H9 (cell line): ENCODE measurements around the gene MAN1A2. TPM values are rescaled to one million over a fixed set of nuclear protein-coding genes. Genes with fewer than 3 reads are reported as not detected.

Experiments
- DNase-seq: peaks from one replicate; pipeline ENCODE4 v3.0.0-alpha.2; 2017
- H2AFZ ChIP-seq: one replicate; pipeline ENCODE4 v1.6.1; 2013; ENCODE audit warnings: mild to moderate bottlenecking, low read length, control low read depth, moderate library complexity
- H2AK5ac ChIP-seq: 2 replicates; pipeline ENCODE4 v1.6.1; 2013; ENCODE audit warnings: low read length, control low read depth, mixed read lengths; ENCODE audit not compliant: insufficient read length
- H2BK120ac ChIP-seq: one replicate; pipeline ENCODE4 v1.6.1; 2013; ENCODE audit warnings: low read depth, mild to moderate bottlenecking, low read length, control low read depth, inconsistent platforms; ENCODE audit not compliant: poor library complexity, severe bottlenecking
- H2BK12ac ChIP-seq: 2 replicates; pipeline ENCODE4 v1.6.1; 2013; ENCODE audit warnings: low read length, control low read depth, mixed read lengths, low read depth; ENCODE audit not compliant: insufficient read length
- H2BK15ac ChIP-seq: 2 replicates; pipeline ENCODE4 v1.6.1; 2013; ENCODE audit warnings: low read depth, low read length, control low read depth
- H2BK20ac ChIP-seq: one replicate; pipeline ENCODE4 v1.6.1; 2013; ENCODE audit warnings: low read depth, mild to moderate bottlenecking, low read length, control low read depth, inconsistent platforms; ENCODE audit not compliant: poor library complexity, severe bottlenecking
- H2BK5ac ChIP-seq: 2 replicates; pipeline ENCODE4 v1.6.1; 2013; ENCODE audit warnings: low read length, control low read depth, mixed read lengths; ENCODE audit not compliant: insufficient read length
- H3K14ac ChIP-seq: 2 replicates; pipeline ENCODE4 v1.6.1; 2013; ENCODE audit warnings: low read length, control low read depth; ENCODE audit not compliant: insufficient read depth
- H3K18ac ChIP-seq: 2 replicates; pipeline ENCODE4 v1.6.1; 2013; ENCODE audit warnings: low read depth, mild to moderate bottlenecking, mixed read lengths, low read length, control low read depth; ENCODE audit not compliant: insufficient read length
- H3K23ac ChIP-seq: 2 replicates; pipeline ENCODE4 v1.6.1; 2013; ENCODE audit warnings: low read length, control low read depth, mixed read lengths, low read depth; ENCODE audit not compliant: insufficient read length
- H3K23me2 ChIP-seq: 2 replicates; pipeline ENCODE4 v1.6.1; 2013; ENCODE audit warnings: low read depth, mild to moderate bottlenecking, mixed read lengths, low read length, control low read depth; ENCODE audit not compliant: insufficient read length, poor library complexity, severe bottlenecking
- H3K27ac ChIP-seq: 2 replicates; pipeline ENCODE4 v1.5.1; 2013; ENCODE audit warnings: low read length, control low read depth, mixed read lengths, low read depth; ENCODE audit not compliant: insufficient read length
- H3K27me3 ChIP-seq: 2 replicates; pipeline ENCODE4 v1.6.1; 2013; ENCODE audit warnings: low read length, control low read depth, inconsistent platforms; ENCODE audit not compliant: insufficient read depth
- H3K4ac ChIP-seq: 2 replicates; pipeline ENCODE4 v1.6.1; 2013; ENCODE audit warnings: low read depth, mild to moderate bottlenecking, control low read depth, inconsistent platforms, low read length, moderate library complexity
- H3K4me1 ChIP-seq: 2 replicates; pipeline ENCODE4 v1.6.1; 2013; ENCODE audit warnings: low read length, control low read depth, inconsistent platforms; ENCODE audit not compliant: insufficient read depth
- H3K4me2 ChIP-seq: 2 replicates; pipeline ENCODE4 v1.6.1; 2013; ENCODE audit warnings: low read length, control low read depth, mixed read lengths; ENCODE audit not compliant: insufficient read length, insufficient read depth
- H3K56ac ChIP-seq: 2 replicates; pipeline ENCODE4 v1.6.1; 2013; ENCODE audit warnings: low read depth, mild to moderate bottlenecking, mixed read lengths, low read length, control low read depth; ENCODE audit not compliant: insufficient read length
- H3K79me1 ChIP-seq: 2 replicates; pipeline ENCODE4 v1.6.1; 2013; ENCODE audit warnings: low read depth, mild to moderate bottlenecking, moderate library complexity, low read length, control low read depth, inconsistent platforms; ENCODE audit not compliant: insufficient read depth, poor library complexity, severe bottlenecking
- H3K79me2 ChIP-seq: 2 replicates; pipeline ENCODE4 v1.6.1; 2013; ENCODE audit warnings: low read length, control low read depth, inconsistent platforms; ENCODE audit not compliant: insufficient read depth
- H3K9ac ChIP-seq: 2 replicates; pipeline ENCODE4 v1.6.1; 2013; ENCODE audit warnings: low read length, control low read depth, mixed read lengths; ENCODE audit not compliant: insufficient read length; ENCODE audit errors: extremely low read depth
- H3K9me3 ChIP-seq: one replicate; pipeline ENCODE4 v1.6.1; 2013; ENCODE audit warnings: low read depth, low read length, inconsistent platforms; ENCODE audit not compliant: control insufficient read depth
- H3T11ph ChIP-seq: one replicate; pipeline ENCODE4 v1.6.1; 2013; ENCODE audit warnings: mild to moderate bottlenecking, low read length, control low read depth, inconsistent platforms
- H4K20me1 ChIP-seq: one replicate; pipeline ENCODE4 v1.6.1; 2013; ENCODE audit not compliant: control insufficient read depth, insufficient read length, insufficient read depth
- H4K5ac ChIP-seq: 2 replicates; pipeline ENCODE4 v1.6.1; 2013; ENCODE audit warnings: low read depth, mild to moderate bottlenecking, mixed read lengths, low read length, control low read depth; ENCODE audit not compliant: insufficient read length
- H4K8ac ChIP-seq: replicated peaks from 2 replicates; pipeline ENCODE4 v1.6.1; 2013; ENCODE audit warnings: low read length, control low read depth, mixed read lengths, low read depth; ENCODE audit not compliant: insufficient read length
- H4K91ac ChIP-seq: 2 replicates; pipeline ENCODE4 v1.6.1; 2013; ENCODE audit warnings: low read depth, mild to moderate bottlenecking, moderate library complexity, mixed read lengths, low read length, control low read depth; ENCODE audit not compliant: insufficient read length
- H3K27ac Mint-ChIP-seq, 3 experiments: 2 replicates in 2 of 3; 3 replicates in 1 of 3; pipeline ENCODE4 v1.8.0; 2020 to 2021; ENCODE audit warnings: mixed read lengths in 3 of 3, mild to moderate bottlenecking in 1 of 3, moderate library complexity in 1 of 3
- H3K27me3 Mint-ChIP-seq: 2 replicates; pipeline ENCODE4 v1.8.0; 2021; ENCODE audit warnings: low read depth, mild to moderate bottlenecking, moderate library complexity, mixed read lengths
- H3K36me3 Mint-ChIP-seq, 3 experiments: 2 replicates in 2 of 3; 3 replicates in 1 of 3; pipeline ENCODE4 v1.8.0; 2020 to 2021; ENCODE audit warnings: low read depth in 3 of 3, mixed read lengths in 3 of 3; ENCODE audit not compliant: insufficient read depth in 1 of 3
- H3K4me1 Mint-ChIP-seq, 2 experiments: 2 replicates each; pipeline ENCODE4 v1.8.0; 2020; ENCODE audit warnings: mixed read lengths in 2 of 2
- H3K4me3 Mint-ChIP-seq, 2 experiments: 2 replicates in 1 of 2; 3 replicates in 1 of 2; pipeline ENCODE4 v1.8.0; 2020 to 2021; ENCODE audit warnings: mild to moderate bottlenecking in 2 of 2, mixed read lengths in 2 of 2, moderate library complexity in 1 of 2
- H3K9me3 Mint-ChIP-seq, 2 experiments: 2 replicates in 1 of 2; 3 replicates in 1 of 2; pipeline ENCODE4 v1.8.0; 2020; ENCODE audit warnings: mild to moderate bottlenecking in 2 of 2, mixed read lengths in 2 of 2, moderate library complexity in 1 of 2
- WGBS: extraction: QIAGEN DNeasy Blood & Tissue Kit; methylation state at CpG from one replicate; pipeline ENCODE4 v1.1.7; 2013; ENCODE audit warnings: missing lambda C conversion rate, low lambda C conversion rate, mixed read lengths; ENCODE audit not compliant: insufficient read length; ENCODE audit errors: extremely low coverage; 5-methylcytosine and 5-hydroxymethylcytosine counted together
- total RNA-seq: library from RNA; stranded (reverse); gene quantifications from 2 replicates; pipeline ENCODE4 v1.2.1, GENCODE V29; 2021
- TF ChIP-seq, protein P1 (sequence below): fragments of 200-600 bp; sonication (generic); conservative IDR thresholded peaks from 3 replicates; pipeline ENCODE4 v1.8.0; 2021; ENCODE audit warnings: antibody characterized with exemption, mild to moderate bottlenecking

The MAN1A2 gene
- total RNA-seq, 1 experiment from 2014 or later: 24.0 TPM

DNA sequence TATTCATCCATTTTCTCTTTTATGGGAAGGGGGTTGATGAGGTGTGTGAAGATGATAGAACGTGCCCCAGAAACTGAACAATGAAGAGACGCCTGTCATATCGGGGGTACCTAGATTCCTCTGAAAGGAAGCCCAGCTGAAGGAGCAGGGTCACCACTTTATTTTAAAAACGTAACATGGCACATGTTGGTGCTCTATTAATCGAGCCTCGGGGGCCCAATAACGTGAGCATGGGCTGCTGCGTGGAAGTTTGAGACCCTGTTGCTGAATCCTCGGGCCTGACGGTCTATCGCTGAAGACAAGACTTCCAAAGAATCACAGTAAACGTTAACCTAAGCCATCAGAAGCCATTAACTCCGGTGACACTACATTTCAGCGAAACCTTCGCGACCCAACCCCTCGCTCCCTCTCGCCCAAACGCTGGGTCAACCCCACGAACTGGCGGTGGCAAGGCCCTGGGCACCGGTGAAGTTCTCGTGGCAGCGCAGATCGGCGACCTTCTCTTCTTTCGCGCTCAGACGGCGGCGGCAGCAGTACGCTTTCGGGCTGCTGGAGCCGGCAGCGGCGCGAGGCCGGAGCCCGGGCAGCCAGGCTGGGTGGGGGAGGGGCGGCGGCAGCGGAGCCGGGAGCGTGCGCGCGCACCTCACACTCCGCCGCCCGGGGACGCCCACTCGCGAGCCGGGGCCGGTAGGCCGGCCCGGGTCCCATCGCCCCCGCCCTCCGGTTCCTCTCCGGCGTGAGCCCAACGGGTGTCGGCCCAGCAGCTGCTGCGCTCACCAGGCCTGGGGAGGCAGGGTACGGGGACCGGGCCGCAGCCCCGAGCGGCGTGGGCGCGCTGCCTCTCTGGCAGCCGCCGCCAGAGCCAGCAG lies 838 bp upstream of the MAN1A2 start:
- peaks cover 6% of the 10 kb centered on the region; the same call in 1 of the 2 replicates for H3K4me1 ChIP-seq
- H4K91ac ChIP-seq: no peak overlapping the region
- no peak overlapping the region for H2BK20ac ChIP-seq
- peaks cover 45 to 53% of the 10 kb centered on the region in 2 experiments for H3K4me1 Mint-ChIP-seq
- H3K36me3 Mint-ChIP-seq: no peaks in the 10 kb centered on the region; a peak in 1 of 7 replicates
- no peaks in the 10 kb centered on the region; the same call in 1 of the 2 replicates for H3K27me3 ChIP-seq
- H4K5ac ChIP-seq: no peak overlapping the region
- H2BK15ac ChIP-seq: no peak overlapping the region; the same call in 1 of the 2 replicates
- peaks cover 3% of the 10 kb centered on the region; the same call in 1 of the 2 replicates for H3K79me2 ChIP-seq
- peak; percentile 64 for DNase-seq
- TF ChIP-seq, protein P1, sequence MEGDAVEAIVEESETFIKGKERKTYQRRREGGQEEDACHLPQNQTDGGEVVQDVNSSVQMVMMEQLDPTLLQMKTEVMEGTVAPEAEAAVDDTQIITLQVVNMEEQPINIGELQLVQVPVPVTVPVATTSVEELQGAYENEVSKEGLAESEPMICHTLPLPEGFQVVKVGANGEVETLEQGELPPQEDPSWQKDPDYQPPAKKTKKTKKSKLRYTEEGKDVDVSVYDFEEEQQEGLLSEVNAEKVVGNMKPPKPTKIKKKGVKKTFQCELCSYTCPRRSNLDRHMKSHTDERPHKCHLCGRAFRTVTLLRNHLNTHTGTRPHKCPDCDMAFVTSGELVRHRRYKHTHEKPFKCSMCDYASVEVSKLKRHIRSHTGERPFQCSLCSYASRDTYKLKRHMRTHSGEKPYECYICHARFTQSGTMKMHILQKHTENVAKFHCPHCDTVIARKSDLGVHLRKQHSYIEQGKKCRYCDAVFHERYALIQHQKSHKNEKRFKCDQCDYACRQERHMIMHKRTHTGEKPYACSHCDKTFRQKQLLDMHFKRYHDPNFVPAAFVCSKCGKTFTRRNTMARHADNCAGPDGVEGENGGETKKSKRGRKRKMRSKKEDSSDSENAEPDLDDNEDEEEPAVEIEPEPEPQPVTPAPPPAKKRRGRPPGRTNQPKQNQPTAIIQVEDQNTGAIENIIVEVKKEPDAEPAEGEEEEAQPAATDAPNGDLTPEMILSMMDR: no peak
- no peak overlapping the region for H2BK12ac ChIP-seq
- peaks cover 17% of the 10 kb centered on the region for H3K23me2 ChIP-seq
- H3K23ac ChIP-seq: no peak overlapping the region
- no peak overlapping the region for H2BK120ac ChIP-seq
- H3K4me3 Mint-ChIP-seq: peak overlapping the region; percentile 91 to 96
- no peak overlapping the region for H3T11ph ChIP-seq
- peak overlapping the region; percentile 74 for H3K18ac ChIP-seq
- no peak overlapping the region for H3K27ac ChIP-seq
- no peak overlapping the region for H3K56ac ChIP-seq
- no CpG with 5 or more reads among the region's 75 CpGs for WGBS
- no peak overlapping the region for H2AK5ac ChIP-seq
- H3K27ac Mint-ChIP-seq: peak overlapping the region in 2 of 3 experiments; percentile 88 to 98; a peak in 5 of 7 replicates
- no peak overlapping the region for H4K8ac ChIP-seq
- H3K14ac ChIP-seq: peak overlapping the region; percentile 93
- H3K79me1 ChIP-seq: no peaks in the 10 kb centered on the region
- H3K4me2 ChIP-seq: peak overlapping the region; percentile 89
- no peaks in the 10 kb centered on the region for H3K9me3 Mint-ChIP-seq
- H4K20me1 ChIP-seq: no peaks in the 10 kb centered on the region
- H3K9ac ChIP-seq: peak overlapping the region; percentile 88
- peaks cover 7% of the 10 kb centered on the region for H3K27me3 Mint-ChIP-seq
- H3K4ac ChIP-seq: no peak overlapping the region
- no peak overlapping the region for H2AFZ ChIP-seq
- no peaks in the 10 kb centered on the region for H3K9me3 ChIP-seq
- H2BK5ac ChIP-seq: no peak overlapping the region
